IPS DF 6.9 (cell line): ENCODE data around the gene FIGLA.

Source experiments
- DNase-seq: peaks from one replicate; pipeline ENCODE4 v3.0.0-alpha.2; 2013; ENCODE audit warnings: low read depth, low spot score
- H3K27ac ChIP-seq: one replicate; pipeline ENCODE4 v1.5.1; 2013; ENCODE audit warnings: low read length, control low read depth
- H3K27me3 ChIP-seq: 2 replicates; pipeline ENCODE4 v1.6.1; 2013; ENCODE audit warnings: mild to moderate bottlenecking, low read length; ENCODE audit not compliant: control insufficient read depth, insufficient read depth
- H3K36me3 ChIP-seq: 2 replicates; pipeline ENCODE4 v1.6.1; 2013; ENCODE audit warnings: low read length; ENCODE audit not compliant: control insufficient read depth, insufficient read depth
- H3K4me1 ChIP-seq: 2 replicates; pipeline ENCODE4 v1.6.1; 2013; ENCODE audit warnings: low read length; ENCODE audit not compliant: control insufficient read depth, insufficient read depth
- H3K4me3 ChIP-seq: 2 replicates; pipeline ENCODE4 v1.5.1; 2013; ENCODE audit warnings: mild to moderate bottlenecking, low read length
- H3K9me3 ChIP-seq: 2 replicates; pipeline ENCODE4 v1.6.1; 2013; ENCODE audit warnings: low read length, inconsistent platforms; ENCODE audit not compliant: control insufficient read depth, insufficient read depth
- WGBS: extraction: QIAGEN DNeasy Blood & Tissue Kit; methylation state at CpG from one replicate; pipeline ENCODE4 v1.1.7; 2013; ENCODE audit warnings: mixed read lengths, missing lambda C conversion rate; ENCODE audit not compliant: insufficient read length, insufficient coverage; 5-methylcytosine and 5-hydroxymethylcytosine counted together

FIGLA gene

GRCh38 chr2:70759446-70759845 lies 31.0 kb downstream of the FIGLA start:
- no peak for DNase-seq
- H3K4me3 ChIP-seq: no peak overlapping the region
- H3K27me3 ChIP-seq: no peaks in the 10 kb centered on the region
- peaks cover 6% of the 10 kb centered on the region for H3K4me1 ChIP-seq
- no peaks in the 10 kb centered on the region for H3K9me3 ChIP-seq
- H3K36me3 ChIP-seq: no peaks in the 10 kb centered on the region; the same call in 1 of the 2 replicates
- no CpG with 5 or more reads among the region's 1 CpG for WGBS
- H3K27ac ChIP-seq: no peak overlapping the region

- no peak overlapping the region for H3K4me3 ChIP-seq
- DNase-seq: no peak
- no peaks in the 10 kb centered on the region for H3K9me3 ChIP-seq
- peaks cover 4% of the 10 kb centered on the region; the same call in 1 of the 2 replicates for H3K4me1 ChIP-seq
- H3K27ac ChIP-seq: no peak overlapping the region
- WGBS: 100% methylated on average over 3 of the region's 7 CpGs
- no peaks in the 10 kb centered on the region; the same call in 1 of the 2 replicates for H3K36me3 ChIP-seq
- H3K27me3 ChIP-seq: no peaks in the 10 kb centered on the region
Observed at GRCh38 chr2:70757966-70758365, 32.5 kb downstream of the FIGLA start.

- 100% methylated on average over 2 of the region's 4 CpGs for WGBS
- DNase-seq: no peak
- H3K4me3 ChIP-seq: no peak overlapping the region
Observed at GRCh38 chr2:70757360-70757759, 33.1 kb downstream of the FIGLA start.

GRCh38 chr2:70756128-70756527 lies 34.3 kb downstream of the FIGLA start:
- Histone ChIP-seq H3K4me3 (no peak overlapping the region), H3K36me3 (no peaks in the 10 kb centered on the region; the same call in 1 of the 2 replicates), H3K9me3 (no peaks in the 10 kb centered on the region), H3K27ac (no peak overlapping the region), H3K4me1 (peaks cover 4% of the 10 kb centered on the region; the same call in 1 of the 2 replicates), H3K27me3 (no peaks in the 10 kb centered on the region)
- no CpG with 5 or more reads among the region's 3 CpGs for WGBS
- DNase-seq: no peak

More at GRCh38 chr2:70757360-70757759, 33.1 kb downstream of the FIGLA start:
- Histone ChIP-seq H3K4me1 (peaks cover 4% of the 10 kb centered on the region; the same call in 1 of the 2 replicates), H3K36me3 (no peaks in the 10 kb centered on the region; the same call in 1 of the 2 replicates), H3K9me3 (no peaks in the 10 kb centered on the region), H3K27ac (no peak overlapping the region), H3K27me3 (no peaks in the 10 kb centered on the region)

- DNase-seq: no peak
- Histone ChIP-seq H3K27me3 (no peaks in the 10 kb centered on the region), H3K36me3 (no peaks in the 10 kb centered on the region), H3K4me1 (peaks cover 1% of the 10 kb centered on the region; the same call in 1 of the 2 replicates), H3K9me3 (no peaks in the 10 kb centered on the region), H3K4me3 (no peak overlapping the region), H3K27ac (no peak overlapping the region)
- no CpG with 5 or more reads among the region's 4 CpGs for whole genome bisulfite sequencing
Observed at GRCh38 chr2:70753902-70754301, 36.5 kb downstream of the FIGLA start.

GRCh38 chr2:70753031-70753430 lies 37.4 kb downstream of the FIGLA start:
- Histone ChIP-seq H3K36me3 (no peaks in the 10 kb centered on the region), H3K4me3 (no peak overlapping the region), H3K27me3 (no peaks in the 10 kb centered on the region), H3K4me1 (peaks cover 1% of the 10 kb centered on the region; the same call in 1 of the 2 replicates), H3K27ac (no peak overlapping the region), H3K9me3 (no peaks in the 10 kb centered on the region)
- DNase-seq: no peak

- DNase-seq: no peak
- H3K27ac ChIP-seq: no peak overlapping the region
- H3K36me3 ChIP-seq: no peaks in the 10 kb centered on the region
- H3K4me3 ChIP-seq: no peak overlapping the region
- no peaks in the 10 kb centered on the region for H3K9me3 ChIP-seq
- peaks cover 1% of the 10 kb centered on the region; the same call in 1 of the 2 replicates for H3K4me1 ChIP-seq
- H3K27me3 ChIP-seq: no peaks in the 10 kb centered on the region
- no CpG with 5 or more reads among the region's 1 CpG for WGBS
Observed at GRCh38 chr2:70752396-70752795, 38.0 kb downstream of the FIGLA start.

GRCh38 chr2:70751881-70752280 lies 38.6 kb downstream of the FIGLA start:
- no peaks in the 10 kb centered on the region for H3K36me3 ChIP-seq
- DNase-seq: no peak
- H3K4me3 ChIP-seq: no peak overlapping the region
- no peaks in the 10 kb centered on the region for H3K9me3 ChIP-seq
- peaks cover 3% of the 10 kb centered on the region; the same call in 1 of the 2 replicates for H3K4me1 ChIP-seq
- no CpG with 5 or more reads among the region's 4 CpGs for WGBS
- H3K27me3 ChIP-seq: no peaks in the 10 kb centered on the region
- no peak overlapping the region for H3K27ac ChIP-seq

GRCh38 chr2:70750320-70750719 lies 40.1 kb downstream of the FIGLA start:
- Histone ChIP-seq H3K9me3 (no peaks in the 10 kb centered on the region), H3K27me3 (no peaks in the 10 kb centered on the region), H3K4me1 (peaks cover 8% of the 10 kb centered on the region), H3K4me3 (no peak overlapping the region), H3K36me3 (no peaks in the 10 kb centered on the region), H3K27ac (no peak overlapping the region)
- WGBS: no CpG with 5 or more reads among the region's 1 CpG
- no peak for DNase-seq

GRCh38 chr2:70748002-70748784 lies 42.2 kb downstream of the FIGLA start:
- no peaks in the 10 kb centered on the region for H3K9me3 ChIP-seq
- H3K36me3 ChIP-seq: no peaks in the 10 kb centered on the region
- WGBS: no CpG with 5 or more reads among the region's 1 CpG
- no peaks in the 10 kb centered on the region for H3K27me3 ChIP-seq
- no peak overlapping the region for H3K4me3 ChIP-seq
- no peak overlapping the region for H3K27ac ChIP-seq
- H3K4me1 ChIP-seq: peaks cover 8% of the 10 kb centered on the region
- no peak for DNase-seq

GRCh38 chr2:70747284-70747683 lies 43.2 kb downstream of the FIGLA start:
- H3K36me3 ChIP-seq: no peaks in the 10 kb centered on the region
- no peaks in the 10 kb centered on the region for H3K9me3 ChIP-seq
- no peak for DNase-seq
- H3K27ac ChIP-seq: no peak overlapping the region
- no peak overlapping the region for H3K4me3 ChIP-seq
- no peaks in the 10 kb centered on the region for H3K27me3 ChIP-seq
- H3K4me1 ChIP-seq: peaks cover 8% of the 10 kb centered on the region
- no CpG with 5 or more reads among the region's 3 CpGs for WGBS
